CD4-positive, alpha-beta T cell (primary cell): Measurements from ENCODE around the gene OR51B5. TPM values are rescaled to one million over a fixed set of nuclear protein-coding genes. Genes with fewer than 3 reads are reported as not detected.
"Not testable (repeated sequence)": the region's sequence is repeated elsewhere in the genome, so short reads cannot be mapped to it uniquely, and the experiment has no call there.

Source experiments
- ATAC-seq: fragments of 200-7000 bp; cut with Tn5 transposase; one replicate; pipeline ENCODE4 v1.10.0; 2022; ENCODE audit warnings: mild to moderate bottlenecking; ENCODE audit not compliant: poor library complexity
- CTCF ChIA-PET: fragments of 350-600 bp; sonication (Branson Sonifier 250); formaldehyde crosslinking; loops from one replicate; lab custom pipeline; 2021; ENCODE audit warnings: antibody characterized with exemption, inconsistent platforms; lab: Charles Lee
- POLR2A ChIA-PET: fragments of 350-600 bp; sonication (Branson Sonifier 250); formaldehyde crosslinking; loops from one replicate; lab custom pipeline; 2021; ENCODE audit warnings: antibody characterized with exemption, inconsistent platforms; lab: Charles Lee
- DNase-seq, 14 experiments: peaks; one replicate each; pipeline ENCODE4 v3.0.0-alpha.2; 2013 to 2020; ENCODE audit warnings: mixed read lengths in 2 of 14
- H3K27ac ChIP-seq, 2 donors: one replicate each; pipeline versions ENCODE4 v1.5.1 to v1.7.0; 2013; ENCODE audit warnings: low read length in 2 of 2, low read depth in 1 of 2, mild to moderate bottlenecking in 1 of 2
- H3K27me3 ChIP-seq, 2 experiments: 1 replicate in 1 of 2; 2 replicates in 1 of 2; pipeline versions ENCODE4 v1.6.1 to v1.7.0; 2013; ENCODE audit warnings: low read length in 2 of 2, control low read depth in 1 of 2, mild to moderate bottlenecking in 1 of 2, moderate library complexity in 1 of 2; ENCODE audit not compliant: insufficient read depth in 2 of 2, control insufficient read depth in 1 of 2
- H3K36me3 ChIP-seq: one replicate; pipeline ENCODE4 v1.6.1; 2013; ENCODE audit warnings: low read length, control low read depth; ENCODE audit not compliant: insufficient read depth
- H3K4me1 ChIP-seq: one replicate; pipeline ENCODE4 v1.6.1; 2013; ENCODE audit warnings: low read length, control low read depth; ENCODE audit not compliant: insufficient read depth
- H3K4me3 ChIP-seq: one replicate; pipeline ENCODE4 v1.5.1; 2013; ENCODE audit warnings: mild to moderate bottlenecking, low read length, moderate library complexity
- H3K9me3 ChIP-seq, 2 experiments: 1 replicate in 1 of 2; 2 replicates in 1 of 2; pipeline versions ENCODE4 v1.6.1 to v1.7.0; 2013; ENCODE audit warnings: low read length in 2 of 2, mild to moderate bottlenecking in 2 of 2, control low read depth in 1 of 2, moderate library complexity in 1 of 2; ENCODE audit not compliant: control insufficient read depth in 1 of 2, insufficient read depth in 1 of 2
- H3K27ac Mint-ChIP-seq: one replicate; pipeline ENCODE4 v1.8.0; 2020; ENCODE audit warnings: mixed read lengths
- H3K27me3 Mint-ChIP-seq: one replicate; pipeline ENCODE4 v1.8.0; 2021; ENCODE audit warnings: mixed read lengths
- H3K36me3 Mint-ChIP-seq: one replicate; pipeline ENCODE4 v1.8.0; 2021; ENCODE audit warnings: low read depth, mixed read lengths
- H3K4me1 Mint-ChIP-seq: one replicate; pipeline ENCODE4 v1.8.0; 2021; ENCODE audit warnings: low read depth, mixed read lengths
- H3K4me3 Mint-ChIP-seq: one replicate; pipeline ENCODE4 v1.8.0; 2020; ENCODE audit warnings: mild to moderate bottlenecking, mixed read lengths
- H3K9me3 Mint-ChIP-seq: one replicate; pipeline ENCODE4 v1.8.0; 2020; ENCODE audit warnings: mixed read lengths
- intact Hi-C, 2 experiments: fragments of 100-400 bp; cut with DNase I in 1 of 2; cut with micrococcal nuclease in 1 of 2; formaldehyde crosslinking; loops; one replicate each; pipeline versions ENCODE4 v1.15.1 to v1.9.0; 2023 to 2025; cut with DNase I, micrococcal nuclease
- total RNA-seq, 174 experiments: library from RNA in 2 of 174; stranded (reverse) in 2 of 174; gene quantifications; one replicate each; pipeline ENCODE4 v1.2.3 and lab custom pipeline; 2021 to 2026
- TF ChIP-seq, protein P1 (sequence below): fragments of 200-600 bp; IDR thresholded peaks from one replicate; pipeline ENCODE4 v1.8.0; 2022; ENCODE audit warnings: antibody characterized with exemption, mild to moderate bottlenecking

Gene OR51B5
- total RNA-seq, 2 experiments from 2014 or later, result 0.30 TPM; not detected in 1

DNA sequence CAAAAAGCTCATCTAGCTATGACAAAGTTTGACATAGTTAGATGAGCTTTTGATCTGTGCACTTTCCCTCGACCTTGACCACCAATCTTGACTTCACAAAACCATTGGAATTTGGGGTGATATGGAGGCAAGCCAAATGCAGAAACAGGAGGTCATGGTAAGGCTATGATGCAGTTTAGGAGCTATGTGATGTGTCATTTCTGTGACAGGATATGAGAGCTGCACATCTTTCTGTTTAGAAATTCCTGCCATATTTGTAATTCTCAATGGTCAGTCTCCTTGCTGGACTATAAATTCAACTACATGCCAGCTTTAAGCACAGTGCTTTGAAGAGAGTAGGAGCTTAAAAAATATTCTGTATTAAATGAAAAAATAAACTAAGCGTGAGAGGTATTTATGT, 20.9 kb upstream of the OR51B5 start:
- H3K27me3 Mint-ChIP-seq, result peaks cover 18% of the 10 kb centered on the region
- DNase-seq, result no peak
- no peaks in the 10 kb centered on the region for H3K9me3 ChIP-seq
- no peak overlapping the region for H3K27ac Mint-ChIP-seq
- intact Hi-C loops, result no loop called here
- no peak overlapping the region for H3K4me3 Mint-ChIP-seq
- no peaks in the 10 kb centered on the region for H3K9me3 Mint-ChIP-seq
- no peaks in the 10 kb centered on the region for H3K4me1 ChIP-seq
- H3K36me3 Mint-ChIP-seq, result no peaks in the 10 kb centered on the region
- H3K4me3 ChIP-seq, result no peak overlapping the region
- POLR2A ChIA-PET, result no interaction called here
- H3K4me1 Mint-ChIP-seq, result no peaks in the 10 kb centered on the region
- TF ChIP-seq, protein P1, sequence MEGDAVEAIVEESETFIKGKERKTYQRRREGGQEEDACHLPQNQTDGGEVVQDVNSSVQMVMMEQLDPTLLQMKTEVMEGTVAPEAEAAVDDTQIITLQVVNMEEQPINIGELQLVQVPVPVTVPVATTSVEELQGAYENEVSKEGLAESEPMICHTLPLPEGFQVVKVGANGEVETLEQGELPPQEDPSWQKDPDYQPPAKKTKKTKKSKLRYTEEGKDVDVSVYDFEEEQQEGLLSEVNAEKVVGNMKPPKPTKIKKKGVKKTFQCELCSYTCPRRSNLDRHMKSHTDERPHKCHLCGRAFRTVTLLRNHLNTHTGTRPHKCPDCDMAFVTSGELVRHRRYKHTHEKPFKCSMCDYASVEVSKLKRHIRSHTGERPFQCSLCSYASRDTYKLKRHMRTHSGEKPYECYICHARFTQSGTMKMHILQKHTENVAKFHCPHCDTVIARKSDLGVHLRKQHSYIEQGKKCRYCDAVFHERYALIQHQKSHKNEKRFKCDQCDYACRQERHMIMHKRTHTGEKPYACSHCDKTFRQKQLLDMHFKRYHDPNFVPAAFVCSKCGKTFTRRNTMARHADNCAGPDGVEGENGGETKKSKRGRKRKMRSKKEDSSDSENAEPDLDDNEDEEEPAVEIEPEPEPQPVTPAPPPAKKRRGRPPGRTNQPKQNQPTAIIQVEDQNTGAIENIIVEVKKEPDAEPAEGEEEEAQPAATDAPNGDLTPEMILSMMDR, result no peak
- no peaks in the 10 kb centered on the region for H3K36me3 ChIP-seq
- CTCF ChIA-PET, result no interaction called here
- no peak for ATAC-seq
- H3K27me3 ChIP-seq, result no peaks in the 10 kb centered on the region
- no peak overlapping the region for H3K27ac ChIP-seq

DNA sequence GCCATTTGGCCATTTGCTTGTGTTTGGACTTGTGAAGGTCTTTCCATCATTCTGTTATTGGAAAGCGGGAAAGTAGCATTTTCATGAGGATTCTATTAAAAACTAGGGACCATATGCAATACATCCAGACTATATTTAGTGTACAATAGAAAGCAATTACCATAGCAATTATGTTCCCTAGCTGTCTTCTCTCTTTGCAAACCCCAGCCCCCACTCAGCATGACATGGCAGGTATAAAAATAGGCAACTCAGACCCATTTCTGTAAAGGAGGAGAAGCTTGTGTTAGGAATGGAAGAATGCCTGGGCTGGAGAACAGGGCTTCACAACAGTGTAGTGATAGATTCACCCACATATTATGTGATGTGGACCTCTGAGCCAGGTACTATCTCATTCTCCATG, 20.4 kb upstream of the OR51B5 start:
- Mint-ChIP-seq H3K36me3 (no peaks in the 10 kb centered on the region), H3K27ac (no peak overlapping the region), H3K27me3 (peaks cover 15% of the 10 kb centered on the region), H3K9me3 (peaks cover 3% of the 10 kb centered on the region), H3K4me1 (no peaks in the 10 kb centered on the region), H3K4me3 (no peak overlapping the region)
- TF ChIP-seq, protein P1, result no peak
- ChIA-PET POLR2A (no interaction called here), CTCF (no interaction called here)
- Histone ChIP-seq H3K4me1 (no peaks in the 10 kb centered on the region), H3K9me3 (no peaks in the 10 kb centered on the region), H3K4me3 (no peak overlapping the region), H3K27ac (no peak overlapping the region), H3K36me3 (no peaks in the 10 kb centered on the region), H3K27me3 (no peaks in the 10 kb centered on the region)
- ATAC-seq (no peak), DNase-seq (no peak)
- intact Hi-C loops, result no loop called here

DNA sequence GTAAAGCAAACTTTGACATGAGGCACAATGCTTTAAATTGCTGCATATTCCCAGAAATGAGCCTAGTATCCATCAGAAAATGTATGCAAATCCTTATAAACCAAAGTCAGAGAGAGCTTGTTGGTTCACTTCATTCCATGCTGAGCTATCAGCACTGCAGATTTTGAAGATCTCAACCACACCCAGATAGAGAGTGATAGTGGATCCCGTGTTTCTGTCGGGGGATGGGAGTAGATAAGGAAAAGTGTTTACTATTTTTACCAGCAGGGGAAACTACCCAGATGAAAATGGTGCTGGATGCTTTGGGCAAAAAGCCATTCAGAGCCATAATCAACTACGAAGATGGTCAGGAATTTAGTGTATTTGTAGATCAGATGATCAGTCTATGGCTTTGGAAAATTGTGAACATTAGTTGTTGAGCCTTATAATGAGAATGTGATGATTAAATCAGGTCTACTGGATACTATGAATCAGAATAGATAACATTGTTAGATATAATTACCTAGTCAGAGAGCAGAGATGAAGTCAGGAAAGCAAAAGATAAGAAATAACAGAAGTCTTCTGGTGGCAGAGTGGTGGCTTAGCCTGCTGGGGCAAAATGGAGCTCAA, 18.8 kb upstream of the OR51B5 start:
- Histone ChIP-seq H3K36me3 (no peaks in the 10 kb centered on the region), H3K27ac (no peak overlapping the region), H3K4me1 (no peaks in the 10 kb centered on the region), H3K9me3 (no peaks in the 10 kb centered on the region), H3K27me3 (no peaks in the 10 kb centered on the region), H3K4me3 (no peak overlapping the region)
- intact Hi-C loops, result no loop called here
- no peak for DNase-seq
- ChIA-PET CTCF (no interaction called here), POLR2A (no interaction called here)
- ATAC-seq, result no peak
- H3K27ac Mint-ChIP-seq, result no peak overlapping the region
- H3K4me1 Mint-ChIP-seq, result no peaks in the 10 kb centered on the region
- H3K4me3 Mint-ChIP-seq, result no peak overlapping the region
- peaks cover 13% of the 10 kb centered on the region for H3K27me3 Mint-ChIP-seq
- TF ChIP-seq, protein P1, result no peak
- H3K9me3 Mint-ChIP-seq, result peaks cover 3% of the 10 kb centered on the region
- H3K36me3 Mint-ChIP-seq, result no peaks in the 10 kb centered on the region

DNA sequence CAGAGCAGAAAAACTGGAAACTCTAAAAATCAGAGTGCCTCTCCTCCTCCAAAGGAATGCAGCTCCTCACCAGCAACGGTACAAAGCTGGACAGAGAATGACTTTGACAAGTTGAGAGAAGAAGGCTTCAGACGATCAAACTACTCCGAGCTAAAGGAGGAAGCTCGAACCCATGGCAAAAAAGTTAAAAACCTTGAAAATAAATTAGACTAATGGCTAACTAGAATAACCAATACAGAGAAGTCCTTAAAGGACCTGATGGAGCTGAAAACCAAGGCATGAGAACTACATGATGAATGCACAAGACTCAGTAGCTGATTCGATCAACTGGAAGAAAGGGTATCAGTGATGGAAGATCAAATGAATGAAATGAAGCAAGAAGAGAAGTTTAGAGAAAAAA, 12.7 kb upstream of the OR51B5 start:
- H3K4me1 ChIP-seq, H3K27me3 ChIP-seq, CTCF ChIA-PET, H3K4me3 Mint-ChIP-seq, H3K36me3 Mint-ChIP-seq, H3K9me3 Mint-ChIP-seq, POLR2A ChIA-PET, H3K9me3 ChIP-seq, H3K27me3 Mint-ChIP-seq, ATAC-seq, H3K27ac ChIP-seq, DNase-seq, H3K4me1 Mint-ChIP-seq, H3K36me3 ChIP-seq, H3K4me3 ChIP-seq, intact Hi-C loops, H3K27ac Mint-ChIP-seq: not testable (repeated sequence)
